Putamen (tissue), 1 donor: ENCODE data around the gene ARL2.
"Not testable (repeated sequence)": the region's sequence is repeated elsewhere in the genome, so short reads cannot be mapped to it uniquely, and the experiment has no call there.

ENCODE experiments used
- DNase-seq: peaks from one replicate; pipeline ENCODE4 v3.0.0-alpha.2; 2016; ENCODE audit warnings: low spot score

The ARL2 gene

GRCh38 chr11:65013888-65014725 is at the start of gene ARL2:
ARL2 (plus strand) TSS chr11:65014160; CDS start chr11:65014208, 48 bp downstream.
- peak; percentile 90 for DNase-seq

GRCh38 chr11:64967375-64967774 is 46.6 kb upstream of the ARL2 start:
- no peak for DNase-seq

GRCh38 chr11:64969209-64969608 is 44.8 kb upstream of the ARL2 start:
- no peak for DNase-seq

GRCh38 chr11:64970731-64971151 is 43.2 kb upstream of the ARL2 start:
- DNase-seq = no peak

- DNase-seq = peak; percentile 52
Observed at GRCh38 chr11:64971421-64972233, 42.3 kb upstream of the ARL2 start, which contains the start of gene MAJIN. MAJIN (minus strand) TSS chr11:64972108; CDS start chr11:64959405, 12,703 bp downstream.

GRCh38 chr11:64974124-64974523 is 39.8 kb upstream of the ARL2 start:
- no peak for DNase-seq

GRCh38 chr11:64976651-64977050 is 37.3 kb upstream of the ARL2 start:
- DNase-seq = no peak

GRCh38 chr11:64983339-64983738 is 30.6 kb upstream of the ARL2 start:
- DNase-seq = not testable (repeated sequence)

- DNase-seq = no peak
Observed at GRCh38 chr11:64987998-64988854, 25.7 kb upstream of the ARL2 start.

- no peak for DNase-seq
Observed at GRCh38 chr11:64989416-64989815, 24.5 kb upstream of the ARL2 start.

GRCh38 chr11:64990222-64990923 is 23.6 kb upstream of the ARL2 start:
- DNase-seq = no peak

- no peak for DNase-seq
Observed at GRCh38 chr11:64994318-64994717, 19.6 kb upstream of the ARL2 start.

GRCh38 chr11:64996327-64996709 is 17.6 kb upstream of the ARL2 start:
- no peak for DNase-seq

GRCh38 chr11:64996710-64997380 is 17.1 kb upstream of the ARL2 start, which contains the start of gene BATF2:
BATF2 (minus strand) TSS chr11:64996971; CDS start chr11:64996914, 57 bp downstream.
- peak; percentile 60 for DNase-seq

- DNase-seq = no peak
Observed at GRCh38 chr11:64998141-64998540, 15.8 kb upstream of the ARL2 start.

GRCh38 chr11:64998690-64999431 is 15.1 kb upstream of the ARL2 start:
- DNase-seq = no peak

GRCh38 chr11:64999478-64999877 is 14.5 kb upstream of the ARL2 start:
- DNase-seq = no peak

- no peak for DNase-seq
Observed at GRCh38 chr11:65002706-65003105, 11.3 kb upstream of the ARL2 start.

- no peak for DNase-seq
Observed at GRCh38 chr11:65003282-65003681, 10.7 kb upstream of the ARL2 start.

GRCh38 chr11:65003968-65004367 is 10.0 kb upstream of the ARL2 start:
- DNase-seq = not testable (repeated sequence)
